IPS-20b (cell line): ENCODE results near the gene FKBP1A.
"Not testable (repeated sequence)": the region's sequence is repeated elsewhere in the genome, so short reads cannot be mapped to it uniquely, and the experiment has no call there.

ENCODE experiments used
- H3K27ac ChIP-seq: one replicate; pipeline ENCODE4 v1.5.1; 2013; ENCODE audit warnings: low read length
- H3K27me3 ChIP-seq: 2 replicates; pipeline ENCODE4 v1.6.1; 2013; ENCODE audit warnings: mild to moderate bottlenecking, low read length, inconsistent platforms; ENCODE audit not compliant: insufficient read depth
- H3K36me3 ChIP-seq: 2 replicates; pipeline ENCODE4 v1.6.1; 2013; ENCODE audit warnings: low read depth, mild to moderate bottlenecking, inconsistent platforms, low read length, moderate library complexity; ENCODE audit not compliant: insufficient read depth
- H3K4me1 ChIP-seq: 2 replicates; pipeline ENCODE4 v1.6.1; 2013; ENCODE audit warnings: mild to moderate bottlenecking, control low read depth, inconsistent platforms, low read length, moderate library complexity; ENCODE audit not compliant: insufficient read depth
- H3K4me3 ChIP-seq: 2 replicates; pipeline ENCODE4 v1.5.1; 2013; ENCODE audit warnings: mild to moderate bottlenecking, low read length, inconsistent platforms
- H3K9ac ChIP-seq: 2 replicates; pipeline ENCODE4 v1.6.1; 2013; ENCODE audit warnings: low read depth, mild to moderate bottlenecking, inconsistent platforms, low read length, moderate library complexity
- H3K9me3 ChIP-seq: 2 replicates; pipeline ENCODE4 v1.6.1; 2013; ENCODE audit warnings: mild to moderate bottlenecking, low read depth, low read length, inconsistent platforms; ENCODE audit not compliant: insufficient read depth

The FKBP1A gene

DNA sequence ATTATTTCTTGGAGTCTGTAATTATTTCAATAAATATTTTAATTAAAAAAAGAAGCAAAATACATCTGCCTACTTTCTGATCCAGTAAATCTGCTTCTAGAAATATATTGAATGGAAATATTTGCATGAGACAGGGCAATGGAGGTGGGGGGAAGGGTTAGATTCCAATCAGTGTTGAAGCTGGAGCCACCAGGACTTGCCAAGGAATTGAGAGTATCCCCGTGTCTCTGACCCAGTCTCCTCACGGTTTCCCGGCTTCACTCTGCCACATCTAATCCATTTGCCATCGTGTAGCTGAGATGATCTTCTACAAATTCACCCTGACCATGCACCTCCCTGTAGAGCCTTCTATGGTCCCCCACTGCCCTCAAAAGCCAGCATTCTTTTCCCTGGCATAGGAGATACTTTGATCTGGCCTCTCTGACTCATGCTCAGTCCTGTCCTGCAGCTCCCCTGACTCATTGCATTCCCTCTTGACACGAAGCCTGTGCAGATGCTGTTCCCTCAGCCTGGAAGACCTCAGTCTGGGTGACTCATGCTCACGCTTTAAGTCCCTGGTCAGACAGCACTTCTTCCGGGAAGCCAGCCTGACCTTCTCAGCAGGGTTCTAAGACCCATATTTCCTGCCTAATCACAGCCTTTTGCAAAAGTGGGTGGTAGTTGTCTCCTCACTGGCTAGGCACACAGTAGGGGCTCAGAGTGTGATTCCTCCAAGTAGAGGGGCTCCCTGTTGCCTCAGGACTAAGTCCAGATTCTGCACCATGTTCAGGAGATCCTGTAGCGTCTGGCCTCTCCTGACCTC is 23.0 kb upstream of the FKBP1A start:
- Histone ChIP-seq H3K27ac (no peak overlapping the region), H3K36me3 (no peaks in the 10 kb centered on the region), H3K9ac (no peak overlapping the region), H3K27me3 (no peaks in the 10 kb centered on the region), H3K9me3 (peaks cover 11% of the 10 kb centered on the region), H3K4me1 (no peaks in the 10 kb centered on the region), H3K4me3 (no peak overlapping the region)

DNA sequence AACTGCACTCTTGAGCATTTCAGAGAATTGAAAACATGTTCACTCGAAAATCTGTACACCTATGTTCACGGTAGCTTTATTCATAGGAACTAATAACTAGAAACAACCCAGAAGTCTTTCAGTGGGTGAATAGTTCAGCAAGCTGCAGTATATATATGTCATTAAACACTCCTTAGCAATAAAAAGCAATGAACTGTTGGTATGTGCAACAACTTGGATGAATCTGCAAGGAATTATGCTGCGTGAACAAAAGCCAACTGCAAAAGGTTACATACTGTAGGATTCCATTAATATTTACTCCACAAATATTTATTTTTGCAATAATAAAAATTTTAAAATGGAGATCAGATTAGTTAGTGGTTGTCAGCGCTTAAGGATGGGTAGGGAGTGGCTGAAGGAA is 22.1 kb upstream of the FKBP1A start:
- H3K27ac ChIP-seq: no peak overlapping the region
- no peaks in the 10 kb centered on the region for H3K27me3 ChIP-seq
- no peaks in the 10 kb centered on the region for H3K4me1 ChIP-seq
- no peak overlapping the region for H3K9ac ChIP-seq
- no peaks in the 10 kb centered on the region for H3K36me3 ChIP-seq
- H3K9me3 ChIP-seq: peaks cover 7% of the 10 kb centered on the region
- H3K4me3 ChIP-seq: no peak overlapping the region

DNA sequence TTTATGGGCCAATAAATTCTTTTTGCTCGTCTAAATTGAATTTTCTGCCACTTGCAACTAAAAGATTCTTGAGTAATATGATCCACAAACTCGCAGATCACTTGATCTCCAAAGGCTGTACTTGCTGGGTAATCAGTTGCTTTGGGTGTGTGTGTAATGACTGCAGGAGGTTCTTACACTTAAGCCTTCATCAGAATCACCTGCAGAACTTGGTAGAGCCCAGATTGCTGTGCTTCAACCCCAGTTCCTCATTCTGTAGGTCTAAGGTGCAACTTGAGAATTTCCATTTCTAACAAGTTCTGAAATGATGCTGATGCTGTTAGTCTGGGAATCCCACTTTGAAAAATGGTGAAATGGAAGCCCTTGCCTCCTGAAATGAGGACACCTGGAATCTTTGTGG is 12.9 kb upstream of the FKBP1A start:
- H3K27me3 ChIP-seq: no peaks in the 10 kb centered on the region

DNA sequence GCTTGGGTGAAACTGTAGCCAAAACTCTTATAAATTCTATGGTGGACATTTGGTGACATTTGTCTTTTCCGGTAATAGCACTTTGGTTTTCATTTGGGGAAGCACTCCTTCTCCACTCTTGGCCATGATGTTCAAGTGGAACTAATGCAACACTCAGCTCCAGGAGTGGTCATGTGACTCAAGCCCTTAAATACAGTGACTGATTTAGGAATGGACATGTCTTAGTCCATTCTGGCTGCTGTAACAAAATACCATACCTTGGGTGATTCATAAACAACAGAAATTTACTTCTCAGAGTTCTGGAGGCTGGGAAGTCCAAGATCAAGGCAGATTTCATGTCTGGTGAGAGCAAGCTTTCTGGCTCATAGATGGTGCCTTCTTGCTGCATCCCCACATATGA is 10.8 kb upstream of the FKBP1A start:
- H3K9me3 ChIP-seq: no peaks in the 10 kb centered on the region
- H3K9ac ChIP-seq: no peak overlapping the region
- no peak overlapping the region for H3K4me3 ChIP-seq
- no peaks in the 10 kb centered on the region for H3K27me3 ChIP-seq
- no peak overlapping the region for H3K27ac ChIP-seq
- H3K4me1 ChIP-seq: no peaks in the 10 kb centered on the region
- H3K36me3 ChIP-seq: no peaks in the 10 kb centered on the region

More for the DNA sequence above, 12.9 kb upstream of the FKBP1A start:
- no peak overlapping the region for H3K9ac ChIP-seq
- no peaks in the 10 kb centered on the region for H3K4me1 ChIP-seq
- H3K27ac ChIP-seq: no peak overlapping the region
- no peak overlapping the region for H3K4me3 ChIP-seq
- no peaks in the 10 kb centered on the region for H3K36me3 ChIP-seq
- 0 out of 2 replicates have a peak, but pooled peaks cover 5% of the 10 kb centered on the region for H3K9me3 ChIP-seq

DNA sequence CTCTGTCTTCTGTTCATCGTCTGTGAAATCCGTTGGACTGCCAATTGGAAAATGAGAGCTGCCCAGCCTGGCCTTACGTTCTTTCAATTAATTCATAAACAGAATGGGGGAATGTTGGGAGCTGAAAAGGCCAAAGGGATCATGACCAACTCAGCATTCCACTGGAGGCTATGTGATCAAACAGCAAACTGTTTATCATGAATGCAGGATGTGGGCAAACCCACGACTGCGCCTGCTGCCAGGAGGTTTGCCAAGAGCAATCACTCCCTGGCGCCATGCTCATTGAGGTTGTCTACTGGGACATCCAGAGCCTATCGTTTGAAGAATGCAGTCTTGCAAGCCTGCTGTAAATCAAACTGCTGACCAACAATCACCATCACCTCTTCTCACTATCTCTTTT is 9.3 kb upstream of the FKBP1A start:
- Histone ChIP-seq H3K9me3 (no peaks in the 10 kb centered on the region), H3K4me1 (no peaks in the 10 kb centered on the region), H3K9ac (no peak overlapping the region)

DNA sequence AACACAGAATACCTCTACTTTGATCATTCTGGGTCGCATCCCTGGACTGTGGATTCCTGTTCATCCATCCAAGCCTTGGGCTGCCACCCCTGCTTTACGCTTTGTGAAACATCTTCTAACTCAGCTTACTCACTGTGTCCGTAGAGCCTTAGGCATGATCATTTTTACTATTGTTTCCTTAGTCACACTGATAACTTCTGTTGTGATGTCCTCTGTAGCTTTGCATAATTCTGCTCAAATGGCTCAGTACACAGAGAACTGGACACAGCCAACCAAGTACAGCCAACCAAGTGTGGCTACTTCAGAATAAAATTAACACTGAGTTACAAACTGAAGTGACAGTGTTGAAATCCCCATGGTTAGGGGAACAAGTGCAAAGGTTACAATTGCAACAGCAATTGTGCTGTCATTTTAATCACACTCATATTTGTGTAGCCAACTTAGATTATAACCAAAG is 8.6 kb upstream of the FKBP1A start:
- Histone ChIP-seq H3K36me3 (no peaks in the 10 kb centered on the region), H3K4me1 (no peaks in the 10 kb centered on the region), H3K9me3 (no peaks in the 10 kb centered on the region), H3K9ac (no peak overlapping the region), H3K27me3 (peaks cover 18% of the 10 kb centered on the region), H3K4me3 (no peak overlapping the region), H3K27ac (no peak overlapping the region)

More for the DNA sequence above, 9.3 kb upstream of the FKBP1A start:
- Histone ChIP-seq H3K4me3 (no peak overlapping the region), H3K27ac (no peak overlapping the region), H3K27me3 (peaks cover 11% of the 10 kb centered on the region), H3K36me3 (no peaks in the 10 kb centered on the region)

DNA sequence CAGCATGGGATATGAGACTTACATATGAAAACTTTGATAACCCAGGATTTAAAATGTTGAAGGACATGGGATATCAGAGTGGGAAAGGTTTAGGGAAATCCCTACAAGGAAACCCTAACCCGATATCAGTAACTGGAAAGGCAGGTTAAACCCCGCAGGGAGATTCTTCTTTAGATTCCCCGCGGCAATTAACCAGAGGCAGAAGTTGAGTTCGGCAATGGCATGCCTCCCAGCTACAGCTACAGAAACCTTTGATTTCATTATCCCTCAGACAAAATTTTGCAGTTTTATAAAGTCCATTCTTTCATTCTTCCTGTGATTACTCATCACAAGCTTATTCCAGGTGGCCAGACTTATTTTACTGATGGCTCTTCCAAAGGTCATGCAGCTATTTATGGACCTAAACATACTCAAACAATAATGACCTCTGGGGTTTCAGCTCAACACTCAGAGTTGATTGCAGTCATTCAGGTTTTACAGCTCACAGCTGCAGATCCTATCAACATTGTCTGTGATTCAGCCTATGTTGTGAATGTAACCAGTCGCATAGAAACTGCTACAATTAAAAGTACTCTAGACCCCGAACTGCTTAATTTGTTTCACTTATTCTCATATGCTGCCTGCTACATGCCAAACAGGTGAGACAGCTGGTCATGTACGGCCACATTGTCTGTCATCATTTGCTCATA is 7.0 kb upstream of the FKBP1A start:
- not testable (repeated sequence) for H3K27ac ChIP-seq, H3K4me3 ChIP-seq, H3K9ac ChIP-seq, H3K4me1 ChIP-seq, H3K36me3 ChIP-seq, H3K9me3 ChIP-seq
- H3K27me3 ChIP-seq: peaks cover 34% of the 10 kb centered on the region

- not testable (repeated sequence) for H3K4me1 ChIP-seq, H3K27ac ChIP-seq, H3K4me3 ChIP-seq, H3K9ac ChIP-seq, H3K9me3 ChIP-seq, H3K36me3 ChIP-seq
- H3K27me3 ChIP-seq: peaks cover 46% of the 10 kb centered on the region
These were observed 5.3 kb upstream of the FKBP1A start for GRCh38 chr20:1398185-1398584.

DNA sequence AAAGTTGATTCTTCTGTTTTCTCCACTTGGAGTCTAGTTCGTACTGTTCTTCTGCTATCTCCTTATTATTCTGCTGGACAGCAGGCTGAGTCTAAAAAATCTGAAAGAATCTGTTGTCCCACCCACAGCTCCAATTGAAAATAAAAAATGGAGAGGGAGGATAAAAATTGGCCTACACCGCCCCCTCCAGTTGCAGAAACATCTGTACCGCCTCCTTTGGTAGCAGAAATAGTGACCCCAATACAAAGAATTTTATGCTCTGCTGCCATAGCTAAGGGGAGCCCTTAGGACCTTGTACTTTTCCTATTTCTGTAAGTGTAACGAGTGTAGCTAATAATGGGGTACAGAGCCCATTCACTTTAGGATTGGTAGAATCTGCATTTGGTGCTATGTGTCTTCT is 4.9 kb upstream of the FKBP1A start:
- Histone ChIP-seq H3K36me3 (no peaks in the 10 kb centered on the region), H3K27ac (no peak overlapping the region), H3K9me3 (no peaks in the 10 kb centered on the region), H3K4me3 (no peak overlapping the region), H3K4me1 (peaks cover 4% of the 10 kb centered on the region; the same call in 1 of the 2 replicates), H3K9ac (no peak overlapping the region), H3K27me3 (peaks cover 46% of the 10 kb centered on the region)

DNA sequence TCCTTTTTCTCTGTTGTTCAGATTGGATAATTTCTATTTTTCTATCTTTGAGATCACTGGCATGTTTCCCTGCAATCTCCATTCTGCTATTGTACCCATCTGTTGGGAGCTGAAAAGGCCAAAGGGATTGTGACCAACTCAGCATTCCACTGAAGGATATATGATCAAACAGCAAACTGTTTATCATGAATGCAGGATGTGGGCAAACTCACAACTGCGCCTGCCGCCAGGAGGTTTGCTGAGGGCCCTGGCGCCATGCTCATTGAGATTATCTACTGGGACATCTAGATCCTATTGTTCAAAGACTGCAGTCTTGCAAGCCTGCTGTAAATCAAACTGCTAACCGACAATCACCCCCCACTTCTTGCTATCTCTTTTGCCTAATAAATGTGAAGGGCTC is 3.8 kb upstream of the FKBP1A start:
- no peak overlapping the region for H3K4me3 ChIP-seq
- H3K36me3 ChIP-seq: no peaks in the 10 kb centered on the region
- H3K9ac ChIP-seq: no peak overlapping the region
- peaks cover 46% of the 10 kb centered on the region for H3K27me3 ChIP-seq
- H3K9me3 ChIP-seq: no peaks in the 10 kb centered on the region
- no peak overlapping the region for H3K27ac ChIP-seq
- H3K4me1 ChIP-seq: peaks cover 4% of the 10 kb centered on the region; the same call in 1 of the 2 replicates

DNA sequence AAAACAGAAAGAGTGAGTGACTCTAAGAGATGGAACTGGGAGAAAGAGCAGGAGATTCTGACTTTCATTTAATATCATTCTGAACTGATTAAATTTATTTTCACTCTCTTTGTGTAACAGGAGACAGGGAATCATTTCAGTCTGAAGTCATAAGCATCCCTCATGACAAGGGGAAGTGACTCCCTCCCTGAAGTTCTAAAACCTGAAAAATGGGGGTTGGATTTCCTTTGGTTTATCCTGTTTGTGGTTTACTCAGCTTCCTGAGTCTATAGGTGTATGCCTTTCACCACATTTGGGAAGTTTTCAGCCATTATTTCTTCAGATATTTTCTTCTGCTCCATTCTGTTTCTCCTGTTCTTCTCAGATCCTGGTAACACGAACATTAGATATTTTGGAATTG is 3.4 kb upstream of the FKBP1A start:
- peaks cover 7% of the 10 kb centered on the region for H3K4me1 ChIP-seq
- H3K27ac ChIP-seq: no peak overlapping the region
- H3K9ac ChIP-seq: no peak overlapping the region
- H3K36me3 ChIP-seq: no peaks in the 10 kb centered on the region
- no peaks in the 10 kb centered on the region for H3K9me3 ChIP-seq
- peaks cover 46% of the 10 kb centered on the region for H3K27me3 ChIP-seq
- no peak overlapping the region for H3K4me3 ChIP-seq

- H3K27me3 ChIP-seq: peaks cover 46% of the 10 kb centered on the region
- H3K36me3 ChIP-seq: peaks cover 4% of the 10 kb centered on the region; the same call in 1 of the 2 replicates
- H3K4me1 ChIP-seq: peaks cover 21% of the 10 kb centered on the region
- no peak overlapping the region for H3K4me3 ChIP-seq
- no peak overlapping the region for H3K27ac ChIP-seq
- no peaks in the 10 kb centered on the region for H3K9me3 ChIP-seq
- H3K9ac ChIP-seq: no peak overlapping the region
These were observed 1.8 kb upstream of the FKBP1A start for GRCh38 chr20:1394686-1395085.
